ENCODE results near the gene RNASEH1. TPM values are rescaled to one million over a fixed set of nuclear protein-coding genes. Genes with fewer than 3 reads are reported as not detected.

Gene RNASEH1
- total RNA-seq (ENCODE audit: low replicate concordance), result 26.8 and 28.2 TPM in 2 replicates

GRCh38 chr2:3558205-3559014, at the start of gene RNASEH1:
Gene RNASEH1, minus strand, starts transcription at chr2:3558333. Its CDS starts 73 bp downstream, at chr2:3558260.
- Histone ChIP-seq H2AFZ (replicated peaks) (peak within 1 kb of the TSS; percentile 91), H3K9me3 (ENCODE audit: low read depth) (no peaks in the 10 kb centered on the region), H3F3A (ENCODE audit: low read depth) (peaks cover 12% of the 10 kb centered on the region), H4K20me1 (ENCODE audit: low read depth) (peaks cover 14% of the 10 kb centered on the region), H3K9ac (peak within 1 kb of the TSS; percentile 99), H3K36me3 (peaks cover 9% of the 10 kb centered on the region), H3K27ac (peak within 1 kb of the TSS; percentile 95), H3K4me1 (peaks cover 4% of the 10 kb centered on the region), H3K4me3 (peak within 1 kb of the TSS; percentile 93), H3K27me3 (no peaks in the 10 kb centered on the region), H3K4me2 (peak within 1 kb of the TSS; percentile 99), H3K79me2 (ENCODE audit: low read depth) (peaks cover 47% of the 10 kb centered on the region)
- peaks cover 4% of the 10 kb centered on the region for H3K27me3 Mint-ChIP-seq (ENCODE audit: insufficient read depth, low read depth)
- TF ChIP-seq EZH2phosphoT487 (IDR thresholded peaks at IDR 0.05) (no peak), EZH2 (IDR thresholded peaks at IDR 0.05) (no peak), CTCF (IDR thresholded peaks at IDR 0.05) (no peak)
- peak within 1 kb of the TSS; percentile 66 for H3K27ac Mint-ChIP-seq
- H3K9me3 Mint-ChIP-seq, result no peaks in the 10 kb centered on the region
- H3K36me3 Mint-ChIP-seq, result peaks cover 10% of the 10 kb centered on the region
- peak within 1 kb of the TSS; percentile 92 for H3K4me3 Mint-ChIP-seq
- peak; percentile 99 for DNase-seq (ENCODE audit: low spot score)
- H3K4me1 Mint-ChIP-seq, result peaks cover 14% of the 10 kb centered on the region

- Histone ChIP-seq H3K4me2 (no peak overlapping the region), H3K9me3 (ENCODE audit: low read depth) (no peaks in the 10 kb centered on the region), H3K27ac (no peak overlapping the region), H3K36me3 (no peaks in the 10 kb centered on the region), H3K9ac (no peak overlapping the region), H3K27me3 (peaks cover 51% of the 10 kb centered on the region), H4K20me1 (ENCODE audit: low read depth) (peaks cover 5% of the 10 kb centered on the region), H2AFZ (replicated peaks) (no peak overlapping the region), H3F3A (ENCODE audit: low read depth) (peaks cover 11% of the 10 kb centered on the region), H3K79me2 (ENCODE audit: low read depth) (no peaks in the 10 kb centered on the region), H3K4me1 (peaks cover 7% of the 10 kb centered on the region), H3K4me3 (no peak overlapping the region)
- no peak for TF ChIP-seq EZH2 (IDR thresholded peaks at IDR 0.05)
- no peak for TF ChIP-seq CTCF (IDR thresholded peaks at IDR 0.05)
- TF ChIP-seq EZH2phosphoT487 (IDR thresholded peaks at IDR 0.05), result no peak
- no peaks in the 10 kb centered on the region for H3K36me3 Mint-ChIP-seq
- no peaks in the 10 kb centered on the region for H3K9me3 Mint-ChIP-seq
- H3K27me3 Mint-ChIP-seq (ENCODE audit: insufficient read depth, low read depth), result peaks cover 7% of the 10 kb centered on the region
- no peak overlapping the region for H3K4me3 Mint-ChIP-seq
- DNase-seq (ENCODE audit: low spot score), result no peak
- H3K4me1 Mint-ChIP-seq, result peaks cover 33% of the 10 kb centered on the region
- H3K27ac Mint-ChIP-seq, result no peak overlapping the region
Observed at GRCh38 chr2:3606370-3607201, 48.5 kb upstream of the RNASEH1 start.

GRCh38 chr2:3606028-3606369, 47.9 kb upstream of the RNASEH1 start:
- H3K27me3 Mint-ChIP-seq (ENCODE audit: insufficient read depth, low read depth), result peaks cover 5% of the 10 kb centered on the region
- no peak for DNase-seq (ENCODE audit: low spot score)
- no peak overlapping the region for H3K9ac ChIP-seq
- no peak overlapping the region for H3K27ac Mint-ChIP-seq
- H4K20me1 ChIP-seq (ENCODE audit: low read depth), result no peaks in the 10 kb centered on the region
- peaks cover 5% of the 10 kb centered on the region for H3F3A ChIP-seq (ENCODE audit: low read depth)
- no peaks in the 10 kb centered on the region for H3K36me3 ChIP-seq
- H3K4me3 ChIP-seq, result no peak overlapping the region
- no peaks in the 10 kb centered on the region for H3K9me3 Mint-ChIP-seq
- no peak overlapping the region for H2AFZ ChIP-seq (replicated peaks)
- H3K79me2 ChIP-seq (ENCODE audit: low read depth), result no peaks in the 10 kb centered on the region
- H3K4me2 ChIP-seq, result no peak overlapping the region
- H3K4me1 ChIP-seq, result peaks cover 2% of the 10 kb centered on the region
- no peaks in the 10 kb centered on the region for H3K9me3 ChIP-seq (ENCODE audit: low read depth)
- no peaks in the 10 kb centered on the region for H3K36me3 Mint-ChIP-seq
- peaks cover 45% of the 10 kb centered on the region for H3K27me3 ChIP-seq
- no peak for TF ChIP-seq EZH2phosphoT487 (IDR thresholded peaks at IDR 0.05)
- no peak for TF ChIP-seq EZH2 (IDR thresholded peaks at IDR 0.05)
- no peak for TF ChIP-seq CTCF (IDR thresholded peaks at IDR 0.05)
- no peak overlapping the region for H3K4me3 Mint-ChIP-seq
- peaks cover 29% of the 10 kb centered on the region for H3K4me1 Mint-ChIP-seq
- no peak overlapping the region for H3K27ac ChIP-seq
